DMS53 treated with DMSO at 0.1 percent for 48 hours (cell line): Measurements from ENCODE around the gene ALOX5.

ENCODE experiments used
- DNase-seq: peaks from one replicate; lab custom pipeline; 2025; ENCODE audit not compliant: unreplicated experiment; lab: John Stamatoyannopoulos, UW

Gene ALOX5

DNA sequence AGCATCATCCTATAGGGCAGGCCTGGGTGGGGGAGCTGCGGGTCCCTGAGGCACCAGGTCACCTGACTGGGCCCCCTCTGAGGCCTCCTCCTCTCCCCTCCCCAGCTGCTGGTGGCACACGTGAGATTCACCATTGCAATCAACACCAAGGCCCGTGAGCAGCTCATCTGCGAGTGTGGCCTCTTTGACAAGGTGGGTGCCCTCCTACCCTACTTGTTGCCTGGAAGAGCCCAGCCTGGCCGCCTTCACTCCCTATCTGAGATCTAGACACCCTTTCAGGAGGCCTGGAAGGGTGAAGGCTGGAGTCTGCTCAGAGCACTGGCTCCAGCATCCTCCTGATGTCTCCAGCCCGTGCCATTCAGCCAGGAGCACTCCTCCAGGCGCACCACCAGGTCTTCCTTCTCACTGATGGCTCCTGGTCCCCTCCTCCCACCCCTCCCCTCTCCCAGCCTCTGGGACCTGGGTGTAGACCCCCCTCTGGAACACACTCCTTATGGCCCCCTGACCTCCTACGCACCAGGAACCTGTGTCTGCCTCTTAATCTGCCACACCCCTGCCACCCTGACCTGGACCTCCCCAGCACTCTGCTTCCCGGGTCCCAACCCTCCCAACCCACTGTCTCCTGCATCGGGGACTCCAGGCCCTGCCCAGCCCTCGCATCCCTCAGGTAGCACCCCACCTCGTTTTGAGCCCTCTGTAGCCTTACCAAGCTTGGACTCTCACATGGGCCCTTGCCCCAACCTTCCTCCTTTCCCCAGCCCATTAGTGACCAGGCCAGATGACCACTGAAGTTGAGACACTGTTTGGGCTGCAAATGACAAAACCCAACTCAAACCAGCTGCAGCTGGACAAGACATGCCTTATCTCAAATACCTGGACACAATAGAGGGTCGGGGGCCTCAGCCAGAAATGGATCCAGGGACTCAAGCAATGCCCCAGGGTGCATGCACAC lies 67.5 kb downstream of the ALOX5 start:
- no peak for DNase-seq

- no peak for DNase-seq
Observed at GRCh38 chr10:45442251-45442650, 68.2 kb downstream of the ALOX5 start.

- DNase-seq, result no peak
Observed at GRCh38 chr10:45442662-45443061, 68.6 kb downstream of the ALOX5 start.

DNA sequence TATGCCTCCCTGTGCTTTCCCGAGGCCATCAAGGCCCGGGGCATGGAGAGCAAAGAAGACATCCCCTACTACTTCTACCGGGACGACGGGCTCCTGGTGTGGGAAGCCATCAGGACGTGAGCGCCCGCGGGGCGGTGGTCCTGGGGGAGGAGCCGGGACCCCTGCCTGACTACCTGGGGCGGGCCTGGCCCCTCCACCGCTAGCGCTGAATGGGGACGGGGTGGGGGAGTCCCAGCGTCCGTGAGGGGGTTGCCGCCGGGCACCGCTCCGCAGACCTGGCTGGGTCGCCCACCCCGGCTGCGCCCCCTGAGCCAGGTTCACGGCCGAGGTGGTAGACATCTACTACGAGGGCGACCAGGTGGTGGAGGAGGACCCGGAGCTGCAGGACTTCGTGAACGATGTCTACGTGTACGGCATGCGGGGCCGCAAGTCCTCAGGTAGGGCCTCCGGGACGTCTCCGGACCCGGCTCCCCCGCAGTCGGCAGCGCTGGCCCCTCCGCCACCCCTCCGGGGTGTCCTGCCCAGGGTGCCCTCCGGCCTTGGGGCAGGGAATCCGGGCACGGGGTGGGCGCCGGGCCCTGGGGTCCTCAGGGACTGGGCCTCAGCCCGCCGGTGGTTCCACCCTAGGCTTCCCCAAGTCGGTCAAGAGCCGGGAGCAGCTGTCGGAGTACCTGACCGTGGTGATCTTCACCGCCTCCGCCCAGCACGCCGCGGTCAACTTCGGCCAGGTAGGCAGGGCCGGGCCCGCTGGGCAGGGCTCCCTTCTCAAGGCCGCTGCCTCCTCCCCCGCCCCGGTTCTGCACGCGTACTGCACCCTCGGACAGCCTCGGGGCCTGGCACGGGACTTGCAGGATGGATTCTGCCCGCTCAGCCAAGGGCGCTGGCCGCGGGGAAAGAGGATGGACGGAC lies 69.3 kb downstream of the ALOX5 start:
- DNase-seq, result no peak

GRCh38 chr10:45444022-45444421 lies 70.0 kb downstream of the ALOX5 start:
- no peak for DNase-seq

GRCh38 chr10:45444976-45445898 lies 71.2 kb downstream of the ALOX5 start:
- no peak for DNase-seq

DNA sequence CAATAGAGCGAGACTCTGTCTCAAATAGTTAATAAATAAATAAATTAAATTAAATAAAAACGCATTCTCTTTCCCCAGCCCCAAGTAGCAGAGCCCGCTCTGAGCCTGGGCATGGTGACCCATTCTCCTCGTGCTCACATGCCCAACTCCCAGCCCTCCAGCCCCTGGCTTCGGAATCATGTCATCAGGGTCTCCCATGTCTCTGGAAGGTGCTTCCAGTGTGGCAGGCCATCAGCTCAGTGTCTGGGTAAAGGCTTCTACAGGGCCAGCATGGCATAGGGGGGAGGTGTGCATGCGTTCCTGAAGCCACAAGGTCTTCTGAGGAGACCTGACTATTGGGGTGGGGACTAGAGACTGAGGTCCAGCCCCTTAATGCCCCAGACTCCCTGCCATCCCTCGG lies 72.8 kb downstream of the ALOX5 start:
- DNase-seq, result no peak

- DNase-seq, result no peak
Observed at GRCh38 chr10:45447416-45447815, 73.4 kb downstream of the ALOX5 start.

- no peak for DNase-seq
Observed at GRCh38 chr10:45450866-45451265, 76.8 kb downstream of the ALOX5 start.

DNA sequence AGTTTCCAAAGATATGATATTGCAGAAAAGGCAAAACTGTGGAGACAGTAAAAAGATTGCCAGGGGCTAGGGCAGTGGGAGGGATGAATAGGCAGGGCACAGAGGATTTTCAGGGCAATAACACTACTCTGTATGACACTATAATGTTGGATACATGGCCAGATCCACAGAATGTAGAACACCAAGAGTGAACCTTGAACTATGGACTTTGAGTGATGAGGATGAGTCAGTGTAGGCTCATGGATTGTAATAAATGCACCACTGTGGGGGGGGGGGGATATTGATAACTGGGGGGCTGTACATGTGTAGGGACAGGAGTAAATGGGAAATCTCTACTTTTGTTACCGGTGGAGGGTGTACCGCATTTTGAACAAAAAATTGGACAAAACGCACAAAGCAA lies 77.4 kb downstream of the ALOX5 start:
- no peak for DNase-seq

- DNase-seq, result no peak
Observed at GRCh38 chr10:45452268-45452667, 78.3 kb downstream of the ALOX5 start.

- no peak for DNase-seq
Observed at GRCh38 chr10:45452743-45453452, 78.9 kb downstream of the ALOX5 start.

DNA sequence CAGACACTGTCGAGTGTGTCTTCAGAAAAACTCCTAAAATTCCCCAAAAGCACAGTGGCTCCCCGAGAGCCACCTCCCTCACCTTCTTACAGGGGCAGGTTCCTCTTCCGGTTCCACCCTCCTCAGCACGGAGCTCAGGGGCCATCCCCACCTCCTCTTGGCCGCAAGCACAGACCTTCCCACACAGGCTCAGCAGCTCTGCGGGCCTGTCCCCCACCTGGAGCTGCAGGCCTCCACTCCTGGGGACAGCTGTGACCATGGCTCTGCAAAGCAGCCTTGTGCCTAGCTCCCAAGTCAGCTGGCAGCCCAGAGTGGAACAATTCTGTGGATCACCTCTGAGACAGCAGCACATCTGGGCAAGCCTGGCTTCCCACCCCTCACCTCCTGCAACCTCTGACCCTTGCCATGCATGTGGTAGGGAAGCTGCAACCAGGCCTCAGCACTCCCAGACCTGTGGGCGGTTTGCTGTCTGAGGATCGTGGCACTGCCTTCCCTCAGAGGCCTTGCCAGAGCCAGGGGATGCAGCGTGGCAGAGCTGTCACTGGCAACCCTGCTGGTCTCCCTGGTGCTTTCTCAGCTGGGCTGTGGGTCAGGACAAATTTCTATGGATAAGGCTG lies 79.7 kb downstream of the ALOX5 start:
- DNase-seq, result no peak

GRCh38 chr10:45454262-45454661 lies 80.2 kb downstream of the ALOX5 start:
- no peak for DNase-seq

GRCh38 chr10:45454859-45455258 lies 80.8 kb downstream of the ALOX5 start:
- no peak for DNase-seq

- no peak for DNase-seq
Observed at GRCh38 chr10:45456233-45456632, 82.2 kb downstream of the ALOX5 start.

- no peak for DNase-seq
Observed at GRCh38 chr10:45456822-45457221, 82.8 kb downstream of the ALOX5 start.

GRCh38 chr10:45457487-45457886 lies 83.5 kb downstream of the ALOX5 start:
- DNase-seq, result no peak

DNA sequence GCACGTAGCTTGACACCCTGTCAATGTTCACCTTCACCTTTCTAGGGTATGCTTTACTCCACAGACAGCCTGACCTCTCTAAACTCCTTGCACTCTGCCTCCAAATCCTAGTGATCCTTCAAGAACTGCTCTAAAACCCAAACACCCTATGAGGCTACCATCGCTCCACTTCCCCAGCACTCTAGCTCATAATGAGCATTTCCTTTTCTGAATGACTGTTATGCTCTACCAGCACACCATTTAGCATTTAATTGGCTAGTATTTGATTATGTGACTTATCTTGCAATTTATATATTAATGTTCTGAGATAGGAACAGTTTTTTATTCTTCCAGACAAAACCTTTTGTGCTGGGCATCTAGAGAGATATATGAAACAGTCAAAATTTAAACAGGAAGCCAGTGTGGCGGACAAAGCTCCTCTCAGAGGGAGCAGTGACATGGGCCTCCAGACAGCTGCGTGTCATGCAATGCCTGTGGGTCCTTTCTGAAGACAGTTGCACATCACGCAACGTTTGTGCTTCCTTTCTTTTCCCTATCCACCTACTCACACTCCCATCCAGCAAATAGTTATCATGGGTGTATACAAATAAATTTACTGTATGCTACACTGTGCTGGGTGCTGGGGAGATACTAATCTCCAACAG lies 86.3 kb downstream of the ALOX5 start:
- DNase-seq, result no peak
